Measurements from ENCODE around the gene LHPP.

Gene LHPP

DNA sequence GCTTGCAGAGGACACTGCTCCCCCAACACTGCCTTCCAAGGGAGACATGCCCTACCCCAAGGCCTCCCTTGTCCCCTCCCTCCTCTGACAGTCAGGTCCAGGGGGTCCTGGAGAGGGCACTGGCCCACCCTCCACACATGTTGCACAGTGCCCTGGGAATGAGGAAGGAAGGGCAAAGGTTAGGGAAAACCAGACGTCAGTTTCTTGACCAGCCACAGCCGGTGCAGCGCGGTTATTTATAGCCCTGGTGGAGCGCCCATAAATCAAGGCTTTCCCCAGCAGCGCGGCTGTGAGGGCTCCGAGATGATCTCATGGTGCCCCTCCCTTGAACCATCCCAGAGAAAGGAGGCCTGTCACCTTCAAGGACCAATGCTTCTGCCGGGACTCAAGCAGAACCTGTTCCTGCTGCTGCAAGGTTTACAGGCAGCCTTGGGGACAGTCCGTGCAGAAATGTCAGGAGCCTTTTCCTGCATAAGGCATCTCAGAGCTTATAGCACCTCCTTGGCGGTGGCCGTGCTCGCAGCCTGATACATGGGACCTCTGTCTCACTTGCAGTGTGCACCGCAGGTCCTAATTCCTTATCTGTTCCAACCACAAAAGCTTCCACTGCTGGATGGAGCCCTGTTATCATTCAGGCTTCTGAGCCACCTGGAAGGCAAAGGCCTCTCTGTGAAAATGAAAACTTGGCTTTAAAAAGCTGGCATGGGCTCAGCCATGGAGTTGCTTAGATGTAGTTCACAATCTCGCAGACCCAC lies 127.3 kb downstream of the LHPP start:
- no peak for TF ChIP-seq EZH2phosphoT487 (IDR thresholded peaks at IDR 0.05; ENCODE audit: borderline replicate concordance, low read length)
- no peak overlapping the region for H3K27ac ChIP-seq (ENCODE audit: low read depth, low read length)

DNA sequence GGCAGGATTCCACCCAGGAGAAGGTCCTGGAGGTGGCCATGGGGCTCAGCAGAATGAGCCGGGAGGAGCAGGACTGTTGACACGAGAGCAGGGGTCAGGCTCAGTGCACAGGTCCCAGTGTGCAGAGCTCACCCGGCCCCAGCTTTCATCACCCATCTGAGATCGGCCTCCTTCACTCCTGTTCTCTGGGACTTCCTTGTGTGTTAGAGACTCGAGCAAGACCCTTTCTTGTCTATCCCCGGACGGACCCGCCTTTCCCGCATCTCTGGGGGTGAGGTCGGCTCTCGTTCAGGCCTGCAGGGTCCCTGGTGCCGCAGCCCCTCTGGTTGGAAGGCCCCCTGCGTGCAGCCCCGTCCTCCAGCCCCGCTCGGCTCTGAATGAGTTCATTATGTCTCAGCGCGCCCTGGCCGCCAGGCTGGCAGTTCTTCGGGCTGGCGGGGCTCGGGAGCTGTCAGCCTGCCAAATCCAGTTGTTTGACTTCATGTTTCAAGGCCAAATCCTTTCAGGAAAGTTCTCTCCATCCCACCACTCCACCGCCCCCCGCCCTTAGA lies 127.9 kb downstream of the LHPP start:
- no peak overlapping the region for H3K27ac ChIP-seq (ENCODE audit: low read depth, low read length)
- peaks cover 5% of the 10 kb centered on the region for H3K4me1 ChIP-seq (ENCODE audit: control insufficient read depth, low read length)
- no peak overlapping the region for H3K4me3 ChIP-seq (ENCODE audit: low read length)
- H3F3A ChIP-seq (ENCODE audit: control insufficient read depth, insufficient read depth): no peaks in the 10 kb centered on the region
- no peaks in the 10 kb centered on the region for H3K27me3 ChIP-seq (ENCODE audit: control insufficient read depth, low read length)
- no peaks in the 10 kb centered on the region for H4K20me1 ChIP-seq (ENCODE audit: control insufficient read depth, insufficient read depth, low read depth, low read length)
- H3K4me2 ChIP-seq (ENCODE audit: low read length): no peak overlapping the region
- H3K36me3 ChIP-seq (ENCODE audit: control insufficient read depth, low read length): no peaks in the 10 kb centered on the region
- no peaks in the 10 kb centered on the region for H3K9me3 ChIP-seq (ENCODE audit: control insufficient read depth, insufficient read depth, low read length)
- H3K9me2 ChIP-seq (replicated peaks; ENCODE audit: control insufficient read depth, low read length): no peaks in the 10 kb centered on the region
- no peak for TF ChIP-seq EZH2phosphoT487 (IDR thresholded peaks at IDR 0.05; ENCODE audit: borderline replicate concordance, low read length)
- TF ChIP-seq, protein P1, sequence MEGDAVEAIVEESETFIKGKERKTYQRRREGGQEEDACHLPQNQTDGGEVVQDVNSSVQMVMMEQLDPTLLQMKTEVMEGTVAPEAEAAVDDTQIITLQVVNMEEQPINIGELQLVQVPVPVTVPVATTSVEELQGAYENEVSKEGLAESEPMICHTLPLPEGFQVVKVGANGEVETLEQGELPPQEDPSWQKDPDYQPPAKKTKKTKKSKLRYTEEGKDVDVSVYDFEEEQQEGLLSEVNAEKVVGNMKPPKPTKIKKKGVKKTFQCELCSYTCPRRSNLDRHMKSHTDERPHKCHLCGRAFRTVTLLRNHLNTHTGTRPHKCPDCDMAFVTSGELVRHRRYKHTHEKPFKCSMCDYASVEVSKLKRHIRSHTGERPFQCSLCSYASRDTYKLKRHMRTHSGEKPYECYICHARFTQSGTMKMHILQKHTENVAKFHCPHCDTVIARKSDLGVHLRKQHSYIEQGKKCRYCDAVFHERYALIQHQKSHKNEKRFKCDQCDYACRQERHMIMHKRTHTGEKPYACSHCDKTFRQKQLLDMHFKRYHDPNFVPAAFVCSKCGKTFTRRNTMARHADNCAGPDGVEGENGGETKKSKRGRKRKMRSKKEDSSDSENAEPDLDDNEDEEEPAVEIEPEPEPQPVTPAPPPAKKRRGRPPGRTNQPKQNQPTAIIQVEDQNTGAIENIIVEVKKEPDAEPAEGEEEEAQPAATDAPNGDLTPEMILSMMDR (IDR thresholded peaks at IDR 0.05; ENCODE audit: low read depth, low read length, poor library complexity, severe bottlenecking): no peak
- no peaks in the 10 kb centered on the region for H3K79me2 ChIP-seq (ENCODE audit: control insufficient read depth, low read length)

More for the DNA sequence above, 127.3 kb downstream of the LHPP start:
- Histone ChIP-seq H3K27me3 (ENCODE audit: control insufficient read depth, low read length) (no peaks in the 10 kb centered on the region), H4K20me1 (ENCODE audit: control insufficient read depth, insufficient read depth, low read depth, low read length) (no peaks in the 10 kb centered on the region), H3K4me3 (ENCODE audit: low read length) (no peak overlapping the region), H3F3A (ENCODE audit: control insufficient read depth, insufficient read depth) (no peaks in the 10 kb centered on the region), H3K79me2 (ENCODE audit: control insufficient read depth, low read length) (no peaks in the 10 kb centered on the region), H3K4me2 (ENCODE audit: low read length) (no peak overlapping the region), H3K9me3 (ENCODE audit: control insufficient read depth, insufficient read depth, low read length) (no peaks in the 10 kb centered on the region), H3K4me1 (ENCODE audit: control insufficient read depth, low read length) (peaks cover 5% of the 10 kb centered on the region), H3K9me2 (replicated peaks; ENCODE audit: control insufficient read depth, low read length) (no peaks in the 10 kb centered on the region), H3K36me3 (ENCODE audit: control insufficient read depth, low read length) (no peaks in the 10 kb centered on the region)

DNA sequence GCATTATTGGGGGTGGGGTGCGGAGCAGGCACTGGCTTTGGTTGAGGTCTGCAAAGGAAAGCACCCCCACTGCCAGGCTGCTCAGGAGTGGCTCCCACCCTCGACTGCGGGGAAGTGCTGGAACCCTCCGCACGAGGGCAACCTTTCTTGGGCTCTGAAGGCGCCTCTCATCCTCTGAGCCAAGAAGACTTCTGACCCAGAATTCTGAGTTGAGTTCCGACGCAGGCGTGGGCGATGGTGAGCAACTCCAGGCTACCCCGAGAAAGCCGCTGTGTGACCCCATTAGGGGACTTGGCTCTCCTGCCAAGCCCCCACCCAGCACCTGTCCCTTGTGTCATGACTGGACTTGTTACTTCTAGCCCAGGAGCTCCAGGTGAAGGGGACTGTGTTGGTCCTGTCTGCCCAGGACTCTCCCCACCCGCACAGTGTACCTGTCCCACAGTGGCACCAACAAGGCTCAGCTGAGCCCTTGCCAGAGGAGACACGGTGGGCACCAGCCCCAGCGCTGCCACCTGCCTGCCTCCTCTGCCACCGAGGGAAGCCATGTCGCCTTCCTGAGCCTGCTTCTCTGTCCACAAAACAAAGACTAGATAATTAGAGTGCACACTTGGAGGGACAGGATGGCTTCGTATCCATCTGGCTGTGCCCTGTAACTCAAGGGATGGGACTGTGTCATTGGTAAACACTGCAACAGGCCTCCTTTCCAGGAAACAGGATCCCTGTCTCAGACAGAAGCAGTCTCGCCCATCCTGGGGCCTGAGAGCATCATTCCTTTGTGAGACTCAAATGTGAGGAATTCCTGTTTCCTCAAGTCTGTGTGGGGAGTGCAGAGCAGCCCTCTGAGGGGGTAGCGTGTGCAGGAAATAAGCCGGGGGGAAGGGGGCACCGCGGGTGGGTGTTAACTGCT lies 128.8 kb downstream of the LHPP start:
- no peaks in the 10 kb centered on the region for H3K79me2 ChIP-seq (ENCODE audit: control insufficient read depth, low read length)
- TF ChIP-seq EZH2phosphoT487 (IDR thresholded peaks at IDR 0.05; ENCODE audit: borderline replicate concordance, low read length): no peak
- TF ChIP-seq, protein P1 (IDR thresholded peaks at IDR 0.05; ENCODE audit: low read depth, low read length, poor library complexity, severe bottlenecking): no peak
- H3K9me2 ChIP-seq (replicated peaks; ENCODE audit: control insufficient read depth, low read length): no peaks in the 10 kb centered on the region
- H3K9me3 ChIP-seq (ENCODE audit: control insufficient read depth, insufficient read depth, low read length): no peaks in the 10 kb centered on the region
- H3K36me3 ChIP-seq (ENCODE audit: control insufficient read depth, low read length): no peaks in the 10 kb centered on the region
- no peaks in the 10 kb centered on the region for H4K20me1 ChIP-seq (ENCODE audit: control insufficient read depth, insufficient read depth, low read depth, low read length)
- no peak overlapping the region for H3K4me3 ChIP-seq (ENCODE audit: low read length)
- H3F3A ChIP-seq (ENCODE audit: control insufficient read depth, insufficient read depth): no peaks in the 10 kb centered on the region
- H3K27ac ChIP-seq (ENCODE audit: low read depth, low read length): no peak overlapping the region
- H3K27me3 ChIP-seq (ENCODE audit: control insufficient read depth, low read length): no peaks in the 10 kb centered on the region
- peaks cover 5% of the 10 kb centered on the region for H3K4me1 ChIP-seq (ENCODE audit: control insufficient read depth, low read length)
- H3K4me2 ChIP-seq (ENCODE audit: low read length): no peak overlapping the region
